Measurements from ENCODE around the gene EXO1. TPM values are rescaled to one million over a fixed set of nuclear protein-coding genes. Genes with fewer than 3 reads are reported as not detected.

Gene EXO1
- polyA plus RNA-seq, 1 of the 3 experiments (the other 2 are of a cell fraction) = 3.9 TPM

GRCh38 chr1:241883159-241883558 lies 35.2 kb downstream of the EXO1 start:
- H2AFZ ChIP-seq (ENCODE audit: low read depth) = no peak overlapping the region

More at GRCh38 chr1:241883159-241883558, 35.2 kb downstream of the EXO1 start:
- Histone ChIP-seq H3F3A (replicated peaks; ENCODE audit: insufficient read depth) (no peaks in the 10 kb centered on the region), H3K36me3 (replicated peaks in 1 of 2; ENCODE audit: control insufficient read depth in 1 of 2, insufficient read depth in 2 of 2, low read length in 1 of 2) (peaks cover 13 to 52% of the 10 kb centered on the region in 2 experiments), H3K27ac (ENCODE audit: low read depth in 2 of 2, low read length in 1 of 2) (no peak overlapping the region), H3K79me2 (ENCODE audit: insufficient read depth) (no peaks in the 10 kb centered on the region; the same call in 1 of the 2 replicates), H3K9ac (no peak overlapping the region), H3K9me2 (no peaks in the 10 kb centered on the region), H3K9me3 (no peaks in the 10 kb centered on the region), H3K27me3 (ENCODE audit: insufficient read depth) (no peaks in the 10 kb centered on the region), H4K20me1 (ENCODE audit: insufficient read depth) (no peaks in the 10 kb centered on the region), H3K4me1 (ENCODE audit: control insufficient read depth in 1 of 2, insufficient read depth in 2 of 2, low read depth in 1 of 2, low read length in 1 of 2) (no peaks in the 10 kb centered on the region), H3K4me2 (no peak overlapping the region), H3K4me3 (ENCODE audit: low read depth in 2 of 2, low read length in 1 of 2) (no peak overlapping the region)
- WGBS (ENCODE audit: low lambda C conversion rate) = 91% methylated on average over 1 of the region's 1 CpG
- CTCF ChIA-PET = interaction anchor here (1.0 kb wide), 1 partner anchor 13 kb away, joined by 3 read pairs; no protein-coding TSS in a partner anchor
- POLR2A ChIA-PET = no interaction called here
- TF ChIP-seq FOXM1 (IDR thresholded peaks at IDR 0.05; ENCODE audit: low read depth) (no peak), TAF1 (IDR thresholded peaks at IDR 0.05; ENCODE audit: borderline replicate concordance, low read depth, low read length) (no peak), TCF12 (IDR thresholded peaks at IDR 0.05) (no peak), CTCF (IDR thresholded peaks at IDR 0.05) (no peak), FOSL2 (IDR thresholded peaks at IDR 0.05; ENCODE audit: borderline replicate concordance, low read depth) (no peak), USF2 (IDR thresholded peaks at IDR 0.05; ENCODE audit: borderline replicate concordance, low read depth, low read length) (no peak), GABPA (IDR thresholded peaks at IDR 0.05; ENCODE audit: low read depth) (no peak)
- TF ChIP-seq, protein P1, sequence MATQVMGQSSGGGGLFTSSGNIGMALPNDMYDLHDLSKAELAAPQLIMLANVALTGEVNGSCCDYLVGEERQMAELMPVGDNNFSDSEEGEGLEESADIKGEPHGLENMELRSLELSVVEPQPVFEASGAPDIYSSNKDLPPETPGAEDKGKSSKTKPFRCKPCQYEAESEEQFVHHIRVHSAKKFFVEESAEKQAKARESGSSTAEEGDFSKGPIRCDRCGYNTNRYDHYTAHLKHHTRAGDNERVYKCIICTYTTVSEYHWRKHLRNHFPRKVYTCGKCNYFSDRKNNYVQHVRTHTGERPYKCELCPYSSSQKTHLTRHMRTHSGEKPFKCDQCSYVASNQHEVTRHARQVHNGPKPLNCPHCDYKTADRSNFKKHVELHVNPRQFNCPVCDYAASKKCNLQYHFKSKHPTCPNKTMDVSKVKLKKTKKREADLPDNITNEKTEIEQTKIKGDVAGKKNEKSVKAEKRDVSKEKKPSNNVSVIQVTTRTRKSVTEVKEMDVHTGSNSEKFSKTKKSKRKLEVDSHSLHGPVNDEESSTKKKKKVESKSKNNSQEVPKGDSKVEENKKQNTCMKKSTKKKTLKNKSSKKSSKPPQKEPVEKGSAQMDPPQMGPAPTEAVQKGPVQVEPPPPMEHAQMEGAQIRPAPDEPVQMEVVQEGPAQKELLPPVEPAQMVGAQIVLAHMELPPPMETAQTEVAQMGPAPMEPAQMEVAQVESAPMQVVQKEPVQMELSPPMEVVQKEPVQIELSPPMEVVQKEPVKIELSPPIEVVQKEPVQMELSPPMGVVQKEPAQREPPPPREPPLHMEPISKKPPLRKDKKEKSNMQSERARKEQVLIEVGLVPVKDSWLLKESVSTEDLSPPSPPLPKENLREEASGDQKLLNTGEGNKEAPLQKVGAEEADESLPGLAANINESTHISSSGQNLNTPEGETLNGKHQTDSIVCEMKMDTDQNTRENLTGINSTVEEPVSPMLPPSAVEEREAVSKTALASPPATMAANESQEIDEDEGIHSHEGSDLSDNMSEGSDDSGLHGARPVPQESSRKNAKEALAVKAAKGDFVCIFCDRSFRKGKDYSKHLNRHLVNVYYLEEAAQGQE (IDR thresholded peaks at IDR 0.05; ENCODE audit: low read depth, low read length) = no peak
- DNase-seq = no peak

All from SK-N-SH (cell line).